Measurements from ENCODE around the gene EFNB3.

GRCh38 chr17:7674934-7675333, 30.1 kb upstream of the EFNB3 start:
- TF ChIP-seq POLR2A (IDR thresholded peaks at IDR 0.05) (no peak), CTCF (IDR thresholded peaks at IDR 0.05) (no peak)
